ENCODE results near the gene CEP85L. TPM values are rescaled to one million over a fixed set of nuclear protein-coding genes. Genes with fewer than 3 reads are reported as not detected.

The CEP85L gene
- total and polyA plus RNA-seq, 2 of the 4 experiments (the other 2 are of a cell fraction): 2.3 to 25.6 TPM

DNA sequence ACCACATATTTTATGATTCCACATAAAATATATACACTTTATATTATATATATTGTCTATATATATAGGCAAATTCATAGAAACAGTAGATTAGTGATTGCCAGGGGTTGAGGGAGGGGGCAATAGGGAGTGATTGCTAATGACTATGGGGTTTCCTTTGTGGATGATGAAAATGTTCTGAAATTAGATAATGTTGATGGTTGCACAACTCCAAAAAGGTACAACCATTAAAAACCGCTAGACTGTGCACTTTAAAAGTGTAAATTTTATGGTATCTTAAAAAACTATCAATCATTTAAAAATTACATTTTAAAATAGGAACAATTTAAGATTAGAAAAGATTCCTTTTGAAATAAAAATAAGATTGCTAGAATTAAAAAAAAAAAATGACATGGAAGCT, 23.8 kb upstream of the CEP85L start:
- no peak overlapping the region for H2BK120ac ChIP-seq (ENCODE audit: low read depth, low read length)
- dilution Hi-C loops (cut with HindIII; ENCODE audit: low sequenced_read_pairs, unreplicated experiment) (no loop called here), in situ Hi-C loops (cut with MboI; ENCODE audit: low sequenced_read_pairs) (no loop called here), intact Hi-C loops (cut with micrococcal nuclease) (no loop called here)
- H2AK5ac ChIP-seq (ENCODE audit: low read depth, low read length): no peak overlapping the region
- no peaks in the 10 kb centered on the region for H3K27me3 ChIP-seq (ENCODE audit: control insufficient read depth, insufficient read depth, low read length)
- H3K9me3 ChIP-seq (ENCODE audit: control insufficient read depth, insufficient read depth, low read length): no peaks in the 10 kb centered on the region
- H2BK5ac ChIP-seq (ENCODE audit: low read depth, low read length, poor library complexity, severe bottlenecking): no peak overlapping the region
- no peak overlapping the region for H3K4ac ChIP-seq (ENCODE audit: low read depth, low read length)
- H3K9me1 ChIP-seq (ENCODE audit: insufficient read depth, low read length): no peaks in the 10 kb centered on the region
- no peak for ATAC-seq (ENCODE audit: low read depth)
- H3K23ac ChIP-seq (ENCODE audit: low read depth, low read length): no peak overlapping the region
- no peak overlapping the region for H2BK15ac ChIP-seq (ENCODE audit: low read depth, low read length)
- DNase-seq: no peak
- H3K56ac ChIP-seq (ENCODE audit: extremely low read depth, insufficient read depth, low read length): no peak overlapping the region
- H3K27ac ChIP-seq (ENCODE audit: insufficient read depth, low read length): no peak overlapping the region
- H3K14ac ChIP-seq (replicated peaks; ENCODE audit: low read depth, low read length): no peak overlapping the region
- ChIA-PET POLR2A (ENCODE audit: unreplicated experiment) (interaction anchor here (0.7 kb wide), 1 partner anchor 34 kb away, joined by 4 read pairs; no protein-coding TSS in a partner anchor), CTCF (no interaction called here)
- H4K8ac ChIP-seq (ENCODE audit: low read depth in 2 of 2, low read length in 2 of 2): no peak overlapping the region
- no peaks in the 10 kb centered on the region for H3K36me3 ChIP-seq (ENCODE audit: control insufficient read depth, insufficient read depth, low read length)
- no peaks in the 10 kb centered on the region for H3K4me1 ChIP-seq (ENCODE audit: control insufficient read depth, insufficient read depth, low read length)
- no peak overlapping the region for H4K91ac ChIP-seq (ENCODE audit: insufficient read depth, low read depth, low read length)
- H2AK9ac ChIP-seq (replicated peaks; ENCODE audit: low read depth, low read length, poor library complexity): no peak overlapping the region
- H3K9ac ChIP-seq (ENCODE audit: low read depth, low read length): no peak overlapping the region
- no peak overlapping the region for H4K5ac ChIP-seq (ENCODE audit: low read depth, low read length)
- no peak overlapping the region for H3K4me2 ChIP-seq (ENCODE audit: low read depth, low read length)
- H2AFZ ChIP-seq (replicated peaks; ENCODE audit: low read length, poor library complexity): no peak overlapping the region
- H3K79me1 ChIP-seq (ENCODE audit: low read depth in 1 of 2, low read length in 2 of 2): no peaks in the 10 kb centered on the region; a peak in 1 of 4 replicates
- no peak overlapping the region for H3K18ac ChIP-seq (ENCODE audit: low read depth, low read length)
- no peak overlapping the region for H2BK20ac ChIP-seq (ENCODE audit: low read depth, low read length)
- no CpG with 5 or more reads among the region's 1 CpG for WGBS, 2 experiments (ENCODE audit: extremely low coverage in 2 of 2, insufficient read length in 1 of 2)
- TF ChIP-seq NFE2L2 (IDR thresholded peaks at IDR 0.05; ENCODE audit: low read depth, low read length) (no peak), SMC3 (IDR thresholded peaks at IDR 0.05; ENCODE audit: low read depth, low read length) (no peak), ELK1 (IDR thresholded peaks at IDR 0.05; ENCODE audit: borderline replicate concordance, low read depth, low read length) (no peak)
- H3K4me3 ChIP-seq (ENCODE audit: insufficient read depth, low read depth, low read length): no peak overlapping the region
- H4K20me1 ChIP-seq (ENCODE audit: insufficient read depth, low read length): no peaks in the 10 kb centered on the region
- no TSS peak for BruUV-seq (replicated peaks)
